Natural killer cell (primary cell): Measurements from ENCODE around the gene SLC5A10. TPM values are rescaled to one million over a fixed set of nuclear protein-coding genes. Genes with fewer than 3 reads are reported as not detected.

Experiments used
- ATAC-seq, 3 donors: fragments of 150-1000 bp in 2 of 3; fragments of 200-7000 bp in 1 of 3; cut with Tn5 transposase; 1 replicate in 1 of 3; 2 replicates in 2 of 3; pipeline ENCODE4 v1.10.0; 2021; ENCODE audit warnings: mild to moderate bottlenecking in 2 of 3, moderate library complexity in 2 of 3
- DNase-seq, 2 donors: peaks; one replicate each; pipeline versions ENCODE4 v3.0.0 to v3.0.0-alpha.2; 2013 to 2021; ENCODE audit warnings: mixed read lengths in 1 of 2
- H3K27ac ChIP-seq: one replicate; pipeline ENCODE4 v1.5.1; 2013; ENCODE audit warnings: mild to moderate bottlenecking, low read length
- H3K27me3 ChIP-seq: one replicate; pipeline ENCODE4 v1.6.1; 2013; ENCODE audit warnings: low read length; ENCODE audit not compliant: control insufficient read depth, insufficient read depth
- H3K36me3 ChIP-seq: one replicate; pipeline ENCODE4 v1.6.1; 2013; ENCODE audit warnings: low read length; ENCODE audit not compliant: control insufficient read depth, insufficient read depth
- H3K4me1 ChIP-seq: one replicate; pipeline ENCODE4 v1.6.1; 2013; ENCODE audit warnings: low read length; ENCODE audit not compliant: control insufficient read depth, insufficient read depth
- H3K4me3 ChIP-seq: one replicate; pipeline ENCODE4 v1.5.1; 2013; ENCODE audit warnings: low read length
- H3K9me3 ChIP-seq: one replicate; pipeline ENCODE4 v1.6.1; 2013; ENCODE audit warnings: low read length; ENCODE audit not compliant: control insufficient read depth, insufficient read depth
- H3K27ac Mint-ChIP-seq, 2 donors: one replicate each; pipeline ENCODE4 v1.8.0; 2022; ENCODE audit warnings: mild to moderate bottlenecking in 2 of 2, mixed read lengths in 2 of 2, moderate library complexity in 1 of 2
- H3K27me3 Mint-ChIP-seq, 2 donors: one replicate each; pipeline ENCODE4 v1.8.0; 2022; ENCODE audit warnings: low read depth in 2 of 2, mixed read lengths in 2 of 2
- H3K36me3 Mint-ChIP-seq: one replicate; pipeline ENCODE4 v1.8.0; 2022; ENCODE audit warnings: mixed read lengths
- H3K4me1 Mint-ChIP-seq, 2 donors: one replicate each; pipeline ENCODE4 v1.8.0; 2022; ENCODE audit warnings: mixed read lengths in 2 of 2
- H3K4me3 Mint-ChIP-seq: one replicate; pipeline ENCODE4 v1.8.0; 2022; ENCODE audit warnings: mild to moderate bottlenecking, moderate library complexity, mixed read lengths
- H3K9me3 Mint-ChIP-seq, 2 donors: one replicate each; pipeline ENCODE4 v1.8.0; 2022; ENCODE audit warnings: mixed read lengths in 2 of 2
- CTCF ChIP-seq: fragments of 200-600 bp; IDR thresholded peaks from one replicate; pipeline ENCODE4 v1.8.0; 2022; ENCODE audit warnings: antibody characterized with exemption
- WGBS: methylation state at CpG from one replicate; pipeline ENCODE4 v1.1.7; 2013; ENCODE audit warnings: missing lambda C conversion rate; ENCODE audit not compliant: insufficient coverage; 5-methylcytosine and 5-hydroxymethylcytosine counted together
- intact Hi-C: fragments of 100-400 bp; cut with micrococcal nuclease; formaldehyde crosslinking; loops from one replicate; pipeline ENCODE4 v1.14.2; 2022
- total RNA-seq, 4 donors: library from RNA; stranded (reverse); fragments of 120-200 nt in 1 of 4; gene quantifications; one replicate each; pipeline versions ENCODE4 v1.2.3 to v1.2.4, GENCODE V29; 2013 to 2022

SLC5A10 gene
- total RNA-seq, 3 donors from 2014 or later (not counting 1 experiment from before 2014, with no cell fraction given), result 0.28 TPM; not detected in 2

- no peak overlapping the region for H3K4me3 ChIP-seq
- H3K4me1 Mint-ChIP-seq, result no peaks in the 10 kb centered on the region
- no peaks in the 10 kb centered on the region for H3K36me3 ChIP-seq
- DNase-seq (no peak), ATAC-seq (no peak)
- no peak overlapping the region for H3K4me3 Mint-ChIP-seq
- no peaks in the 10 kb centered on the region for H3K9me3 ChIP-seq
- WGBS, result 91% methylated on average over 22 of the region's 22 CpGs
- TF ChIP-seq CTCF, result no peak
- intact Hi-C loops, result no loop called here
- no peaks in the 10 kb centered on the region for H3K9me3 Mint-ChIP-seq
- no peaks in the 10 kb centered on the region for H3K36me3 Mint-ChIP-seq
- no peak overlapping the region for H3K27ac Mint-ChIP-seq
- no peaks in the 10 kb centered on the region for H3K27me3 ChIP-seq
- H3K4me1 ChIP-seq, result no peaks in the 10 kb centered on the region
- no peak overlapping the region for H3K27ac ChIP-seq
- H3K27me3 Mint-ChIP-seq, result peaks cover 0 to 16% of the 10 kb centered on the region in 2 donors
Measured at GRCh38 chr17:19012171-19013080, 60.5 kb downstream of the SLC5A10 start.

- Mint-ChIP-seq H3K4me3 (no peak overlapping the region), H3K4me1 (no peaks in the 10 kb centered on the region), H3K27me3 (peaks cover 0 to 16% of the 10 kb centered on the region in 2 donors), H3K9me3 (no peaks in the 10 kb centered on the region), H3K27ac (no peak overlapping the region), H3K36me3 (no peaks in the 10 kb centered on the region)
- ATAC-seq (no peak), DNase-seq (no peak)
- Histone ChIP-seq H3K9me3 (no peaks in the 10 kb centered on the region), H3K4me3 (no peak overlapping the region), H3K27me3 (no peaks in the 10 kb centered on the region), H3K36me3 (no peaks in the 10 kb centered on the region), H3K4me1 (no peaks in the 10 kb centered on the region), H3K27ac (no peak overlapping the region)
- WGBS, result 95% methylated on average over 12 of the region's 12 CpGs
- intact Hi-C loops, result no loop called here
- no peak for TF ChIP-seq CTCF
Measured at GRCh38 chr17:19013226-19013625, 61.3 kb downstream of the SLC5A10 start.

GRCh38 chr17:19013806-19014627 lies 62.1 kb downstream of the SLC5A10 start:
- no peak for DNase-seq
- intact Hi-C loops, result no loop called here

More at GRCh38 chr17:19013806-19014627, 62.1 kb downstream of the SLC5A10 start:
- Histone ChIP-seq H3K4me3 (no peak overlapping the region), H3K9me3 (no peaks in the 10 kb centered on the region), H3K4me1 (no peaks in the 10 kb centered on the region), H3K27me3 (no peaks in the 10 kb centered on the region), H3K27ac (no peak overlapping the region), H3K36me3 (no peaks in the 10 kb centered on the region)
- peaks cover 0 to 16% of the 10 kb centered on the region in 2 donors for H3K27me3 Mint-ChIP-seq
- H3K4me3 Mint-ChIP-seq, result no peak overlapping the region
- no peaks in the 10 kb centered on the region for H3K36me3 Mint-ChIP-seq
- TF ChIP-seq CTCF, result no peak
- no peaks in the 10 kb centered on the region for H3K9me3 Mint-ChIP-seq
- peaks cover 0 to 2% of the 10 kb centered on the region in 2 donors for H3K4me1 Mint-ChIP-seq
- no peak for ATAC-seq
- no peak overlapping the region for H3K27ac Mint-ChIP-seq
- WGBS, result 90% methylated on average over 11 of the region's 11 CpGs
